ENCODE measurements around the gene ADRA1B. TPM values are rescaled to one million over a fixed set of nuclear protein-coding genes. Genes with fewer than 3 reads are reported as not detected.

Gene ADRA1B
- 1.6 TPM for total RNA-seq

- peak; percentile 78 for DNase-seq (ENCODE audit: low spot score)
- intact Hi-C loops (cut with DNase I): no loop called here
- ATAC-seq: peak; percentile 81
Measured at GRCh38 chr5:159915904-159916840, at the start of gene ADRA1B. ADRA1B (plus strand) TSS chr5:159916482; CDS start chr5:159916906, 424 bp downstream.

- intact Hi-C loops (cut with DNase I): no loop called here
- DNase-seq (ENCODE audit: low spot score) (no peak), ATAC-seq (no peak)
Measured at GRCh38 chr5:159873680-159874079, 42.6 kb upstream of the ADRA1B start.

- ATAC-seq (no peak), DNase-seq (ENCODE audit: low spot score) (no peak)
- intact Hi-C loops (cut with DNase I): no loop called here
Measured at GRCh38 chr5:159874263-159874662, 42.0 kb upstream of the ADRA1B start.

GRCh38 chr5:159877016-159877415, 39.3 kb upstream of the ADRA1B start:
- intact Hi-C loops (cut with DNase I): no loop called here
- ATAC-seq (no peak), DNase-seq (ENCODE audit: low spot score) (no peak)

- intact Hi-C loops (cut with DNase I): no loop called here
- ATAC-seq: peak; percentile 46
- no peak for DNase-seq (ENCODE audit: low spot score)
Measured at GRCh38 chr5:159877894-159878448, 38.3 kb upstream of the ADRA1B start.

- intact Hi-C loops (cut with DNase I): no loop called here
- ATAC-seq (peak; percentile 75), DNase-seq (ENCODE audit: low spot score) (peak; percentile 62)
Measured at GRCh38 chr5:159878988-159879471, 37.3 kb upstream of the ADRA1B start.

- DNase-seq (ENCODE audit: low spot score) (no peak), ATAC-seq (no peak)
- intact Hi-C loops (cut with DNase I): no loop called here
Measured at GRCh38 chr5:159880676-159881075, 35.6 kb upstream of the ADRA1B start.

GRCh38 chr5:159881967-159882366, 34.3 kb upstream of the ADRA1B start:
- no peak for DNase-seq (ENCODE audit: low spot score)
- intact Hi-C loops (cut with DNase I): no loop called here
- ATAC-seq: no peak

- ATAC-seq (peak; percentile 74), DNase-seq (ENCODE audit: low spot score) (no peak)
- intact Hi-C loops (cut with DNase I): no loop called here
Measured at GRCh38 chr5:159883522-159883950, 32.7 kb upstream of the ADRA1B start.

GRCh38 chr5:159884917-159885620, 31.2 kb upstream of the ADRA1B start:
- DNase-seq (ENCODE audit: low spot score) (no peak), ATAC-seq (no peak)
- intact Hi-C loops (cut with DNase I): no loop called here

GRCh38 chr5:159886296-159886695, 30.0 kb upstream of the ADRA1B start:
- intact Hi-C loops (cut with DNase I): no loop called here
- ATAC-seq (no peak), DNase-seq (ENCODE audit: low spot score) (no peak)

GRCh38 chr5:159887050-159887449, 29.2 kb upstream of the ADRA1B start:
- ATAC-seq (no peak), DNase-seq (ENCODE audit: low spot score) (no peak)
- intact Hi-C loops (cut with DNase I): no loop called here

GRCh38 chr5:159888860-159889259, 27.4 kb upstream of the ADRA1B start:
- DNase-seq (ENCODE audit: low spot score) (no peak), ATAC-seq (no peak)
- intact Hi-C loops (cut with DNase I): no loop called here

- ATAC-seq (no peak), DNase-seq (ENCODE audit: low spot score) (no peak)
- intact Hi-C loops (cut with DNase I): no loop called here
Measured at GRCh38 chr5:159890141-159890540, 26.1 kb upstream of the ADRA1B start.

- intact Hi-C loops (cut with DNase I): no loop called here
- DNase-seq (ENCODE audit: low spot score) (no peak), ATAC-seq (no peak)
Measured at GRCh38 chr5:159891371-159891770, 24.9 kb upstream of the ADRA1B start.

- intact Hi-C loops (cut with DNase I): no loop called here
- ATAC-seq (no peak), DNase-seq (ENCODE audit: low spot score) (no peak)
Measured at GRCh38 chr5:159893040-159893695, 23.1 kb upstream of the ADRA1B start.

- no peak for ATAC-seq
- DNase-seq (ENCODE audit: low spot score): no peak
- intact Hi-C loops (cut with DNase I): no loop called here
Measured at GRCh38 chr5:159894149-159894720, 22.0 kb upstream of the ADRA1B start.

- DNase-seq (ENCODE audit: low spot score): no peak
- intact Hi-C loops (cut with DNase I): no loop called here
- ATAC-seq: no peak
Measured at GRCh38 chr5:159897786-159898393, 18.4 kb upstream of the ADRA1B start.

Data from sciatic nerve (tissue), 2 donors.